Activated CD4-positive, alpha-beta memory T cell treated with anti-CD3 and anti-CD28 coated beads, Interleukin-2, amount 10 ng/mL, durations not matched to agents 7 days and 5 days (primary cell): ENCODE measurements around the gene PARP1. TPM values are rescaled to one million over a fixed set of nuclear protein-coding genes. Genes with fewer than 3 reads are reported as not detected.

Source experiments
- CTCF ChIA-PET: fragments of 350-600 bp; sonication (Branson Sonifier 250); formaldehyde crosslinking; loops from one replicate; lab custom pipeline; 2021; ENCODE audit warnings: antibody characterized with exemption, inconsistent platforms; lab: Charles Lee
- POLR2A ChIA-PET: fragments of 350-600 bp; sonication (Branson Sonifier 250); formaldehyde crosslinking; loops from one replicate; lab custom pipeline; 2021; ENCODE audit warnings: antibody characterized with exemption; lab: Charles Lee
- DNase-seq: peaks from one replicate; pipeline ENCODE4 v3.0.0-alpha.2; 2020
- H3K27ac Mint-ChIP-seq: one replicate; pipeline ENCODE4 v1.8.0; 2021; ENCODE audit warnings: mild to moderate bottlenecking, mixed read lengths
- H3K27me3 Mint-ChIP-seq: one replicate; pipeline ENCODE4 v1.8.0; 2021; ENCODE audit warnings: mixed read lengths
- H3K36me3 Mint-ChIP-seq: one replicate; pipeline ENCODE4 v1.8.0; 2021; ENCODE audit warnings: low read depth, mixed read lengths
- H3K4me1 Mint-ChIP-seq: one replicate; pipeline ENCODE4 v1.8.0; 2021; ENCODE audit warnings: mixed read lengths
- H3K4me3 Mint-ChIP-seq: one replicate; pipeline ENCODE4 v1.8.0; 2021; ENCODE audit warnings: mild to moderate bottlenecking, mixed read lengths
- H3K9me3 Mint-ChIP-seq: one replicate; pipeline ENCODE4 v1.8.0; 2021; ENCODE audit warnings: mixed read lengths
- total RNA-seq, 2 experiments: library from RNA; stranded (reverse); gene quantifications; one replicate each; pipeline ENCODE4 v1.2.3, GENCODE V29; 2021

The PARP1 gene
- total RNA-seq, 2 experiments from 2014 or later: 191 to 194 TPM

DNA sequence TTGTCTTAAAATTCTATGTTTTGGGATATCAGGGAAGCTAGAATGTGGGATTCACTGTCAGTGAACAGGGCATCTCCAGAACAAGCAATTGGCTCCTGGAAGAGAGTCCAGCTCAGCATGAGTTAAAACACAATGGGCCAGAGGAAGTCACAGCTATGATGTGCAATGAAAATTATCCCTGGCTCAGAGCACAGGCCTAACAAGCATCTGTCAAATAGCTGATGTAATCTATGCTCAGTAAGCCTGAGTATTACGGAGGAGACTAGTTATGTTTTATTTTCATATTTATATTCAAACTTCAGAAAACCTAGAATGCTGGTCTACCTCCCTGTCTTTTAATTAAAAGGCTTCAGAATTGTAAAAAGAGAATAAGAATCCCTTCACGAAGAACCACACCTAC lies 41.6 kb downstream of the PARP1 start:
- no peak overlapping the region for H3K4me3 Mint-ChIP-seq
- POLR2A ChIA-PET: no interaction called here
- DNase-seq: no peak
- no peaks in the 10 kb centered on the region for H3K9me3 Mint-ChIP-seq
- no peak overlapping the region for H3K27ac Mint-ChIP-seq
- no peaks in the 10 kb centered on the region for H3K27me3 Mint-ChIP-seq
- H3K36me3 Mint-ChIP-seq: peaks cover 74% of the 10 kb centered on the region
- H3K4me1 Mint-ChIP-seq: no peaks in the 10 kb centered on the region
- CTCF ChIA-PET: no interaction called here

DNA sequence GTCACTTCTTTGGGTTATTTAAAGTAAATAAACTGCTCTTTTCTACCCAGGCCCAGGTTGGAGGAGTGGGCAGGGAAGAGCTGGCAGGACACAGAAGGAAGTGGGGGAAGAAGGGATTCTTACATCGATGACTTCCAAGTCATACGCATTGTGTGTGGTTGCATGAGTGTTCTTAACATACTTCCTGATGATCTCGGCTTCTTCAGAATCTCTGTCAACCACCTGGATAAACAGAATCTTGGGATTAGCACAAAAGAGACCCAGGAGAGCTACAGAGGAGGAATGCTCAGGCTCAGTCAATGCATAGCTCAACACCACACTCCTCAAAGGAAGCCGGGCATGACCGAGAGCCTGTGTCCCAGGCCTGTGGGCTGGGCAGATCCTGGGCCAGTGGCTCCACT lies 42.1 kb downstream of the PARP1 start:
- H3K4me1 Mint-ChIP-seq: no peaks in the 10 kb centered on the region
- no peak overlapping the region for H3K4me3 Mint-ChIP-seq
- no peak for DNase-seq
- CTCF ChIA-PET: no interaction called here
- H3K27me3 Mint-ChIP-seq: no peaks in the 10 kb centered on the region
- peaks cover 76% of the 10 kb centered on the region for H3K36me3 Mint-ChIP-seq
- no peaks in the 10 kb centered on the region for H3K9me3 Mint-ChIP-seq
- H3K27ac Mint-ChIP-seq: no peak overlapping the region
- POLR2A ChIA-PET: no interaction called here

DNA sequence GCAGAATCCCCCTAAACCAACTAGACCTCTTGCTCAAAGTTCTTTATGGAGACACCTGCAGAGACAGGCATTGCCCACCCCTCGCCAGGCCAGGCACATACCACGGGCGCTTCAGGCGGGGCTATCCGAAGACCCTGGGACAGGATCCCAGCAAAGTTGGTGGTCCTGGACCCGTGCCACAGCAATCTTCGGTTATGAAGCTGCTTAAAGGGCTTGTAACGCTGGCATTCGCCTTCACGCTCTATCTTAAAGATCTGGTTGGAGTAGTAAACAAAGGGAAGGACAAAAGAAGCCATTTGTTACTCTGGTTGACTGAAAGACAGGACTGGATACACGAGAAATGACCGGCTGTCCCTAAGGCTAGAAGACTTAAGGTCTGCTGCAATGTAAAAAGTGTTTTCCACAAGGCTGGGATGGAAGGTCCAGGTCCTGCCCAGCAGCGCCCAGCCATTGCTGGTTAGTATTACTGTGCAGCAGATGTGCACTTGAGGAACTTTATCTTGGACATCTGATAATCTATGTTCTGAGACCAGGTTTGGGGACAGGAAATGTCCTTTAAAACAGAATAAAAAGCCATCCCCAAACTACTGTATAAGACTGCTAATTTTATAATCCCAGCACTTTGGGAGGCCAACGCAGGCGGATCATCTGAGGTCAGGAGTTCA lies 42.9 kb downstream of the PARP1 start:
- H3K27ac Mint-ChIP-seq: no peak overlapping the region
- no peaks in the 10 kb centered on the region for H3K27me3 Mint-ChIP-seq
- H3K4me1 Mint-ChIP-seq: no peaks in the 10 kb centered on the region
- DNase-seq: no peak
- CTCF ChIA-PET: no interaction called here
- H3K9me3 Mint-ChIP-seq: no peaks in the 10 kb centered on the region
- H3K4me3 Mint-ChIP-seq: no peak overlapping the region
- POLR2A ChIA-PET: no interaction called here
- H3K36me3 Mint-ChIP-seq: peaks cover 77% of the 10 kb centered on the region

DNA sequence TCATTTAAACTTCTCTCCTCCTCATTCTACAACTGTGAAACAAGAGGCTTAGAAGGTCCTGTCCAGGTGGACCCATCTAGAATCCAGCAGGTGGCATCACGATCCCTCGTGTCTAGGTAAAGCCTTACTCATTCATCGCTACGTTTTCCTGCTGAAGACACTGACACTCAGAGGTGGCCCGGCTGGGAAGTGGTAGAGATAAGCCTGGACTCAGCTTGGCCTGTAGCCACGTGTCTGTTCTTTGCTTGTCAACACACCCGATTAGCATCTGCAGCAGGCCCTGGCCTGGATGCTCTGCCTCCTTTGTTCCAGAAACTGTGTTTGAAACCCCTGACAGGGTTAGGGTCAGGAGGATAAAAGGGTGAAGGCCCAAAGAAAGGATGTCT lies 43.4 kb downstream of the PARP1 start:
- H3K4me1 Mint-ChIP-seq: no peaks in the 10 kb centered on the region
- CTCF ChIA-PET: no interaction called here
- no peak overlapping the region for H3K27ac Mint-ChIP-seq
- peaks cover 75% of the 10 kb centered on the region for H3K36me3 Mint-ChIP-seq
- DNase-seq: no peak
- H3K4me3 Mint-ChIP-seq: no peak overlapping the region
- POLR2A ChIA-PET: no interaction called here
- H3K27me3 Mint-ChIP-seq: no peaks in the 10 kb centered on the region
- H3K9me3 Mint-ChIP-seq: no peaks in the 10 kb centered on the region

DNA sequence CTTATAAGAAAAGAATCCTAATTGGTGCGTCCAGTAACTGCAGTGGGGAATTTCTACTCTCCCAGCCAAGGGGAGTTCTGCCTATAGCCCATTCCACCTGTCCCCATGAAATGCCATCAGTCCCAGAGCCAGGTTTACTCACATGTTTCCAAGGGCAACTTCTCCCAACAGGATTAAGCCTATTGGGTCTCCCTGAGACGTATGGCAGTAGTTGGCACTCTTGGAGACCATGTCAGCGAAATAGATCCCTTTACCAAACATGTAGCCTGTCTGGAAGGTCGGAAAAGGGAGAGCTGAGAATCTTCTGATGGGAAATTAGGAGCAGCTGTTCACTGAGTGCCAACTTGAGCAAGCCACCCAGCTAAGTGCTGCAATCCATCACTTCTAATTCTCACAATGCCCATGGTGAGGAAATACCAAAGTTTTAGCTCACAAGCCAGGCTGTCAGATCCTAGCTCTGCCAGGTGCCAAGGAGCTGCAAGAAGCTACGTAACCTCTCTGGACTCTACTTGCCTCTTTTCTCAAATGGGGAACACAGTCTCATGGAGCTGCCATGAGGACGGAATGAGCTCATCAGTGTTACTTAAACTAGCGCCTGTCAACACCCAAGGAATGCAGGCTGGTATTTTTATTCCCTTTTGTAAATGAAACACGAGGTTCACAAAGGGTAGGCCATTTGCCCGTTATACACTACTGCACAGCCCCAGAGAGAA lies 43.9 kb downstream of the PARP1 start:
- Mint-ChIP-seq H3K4me1 (no peaks in the 10 kb centered on the region), H3K36me3 (peaks cover 76% of the 10 kb centered on the region), H3K4me3 (no peak overlapping the region), H3K9me3 (no peaks in the 10 kb centered on the region), H3K27me3 (no peaks in the 10 kb centered on the region), H3K27ac (no peak overlapping the region)
- ChIA-PET CTCF (no interaction called here), POLR2A (no interaction called here)
- DNase-seq: no peak

DNA sequence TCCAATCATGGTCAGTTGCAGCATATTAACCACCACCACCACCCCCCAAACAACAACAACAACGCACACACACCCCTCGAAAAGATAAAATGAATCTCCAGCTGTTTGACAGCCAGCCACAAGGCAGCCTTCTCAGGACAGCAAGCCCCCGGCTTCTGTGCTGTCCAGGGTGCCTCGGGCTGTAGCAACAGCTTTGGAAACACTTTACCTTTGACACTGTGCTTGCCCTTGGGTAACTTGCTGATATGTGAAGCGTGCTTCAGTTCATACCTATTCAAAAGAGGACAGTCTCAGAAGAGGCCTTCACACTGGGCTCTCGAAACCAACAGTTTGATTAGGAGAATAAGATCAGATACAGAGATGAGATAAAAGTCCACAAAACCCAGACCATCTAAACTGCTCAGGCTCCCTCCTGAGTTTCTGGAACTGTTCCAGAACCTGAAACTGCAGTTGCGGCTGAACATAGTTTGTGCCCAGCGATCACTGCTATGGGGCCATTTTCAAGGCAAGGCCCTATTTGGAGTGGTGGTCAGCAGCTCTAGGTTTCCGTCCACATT lies 44.9 kb downstream of the PARP1 start:
- no peak for DNase-seq
- H3K27ac Mint-ChIP-seq: no peak overlapping the region
- no peaks in the 10 kb centered on the region for H3K9me3 Mint-ChIP-seq
- H3K4me1 Mint-ChIP-seq: no peaks in the 10 kb centered on the region
- no peaks in the 10 kb centered on the region for H3K27me3 Mint-ChIP-seq
- H3K4me3 Mint-ChIP-seq: no peak overlapping the region
- POLR2A ChIA-PET: no interaction called here
- CTCF ChIA-PET: interaction anchor here (0.6 kb wide), 1 partner anchor 34 kb away, joined by 3 read pairs; no protein-coding TSS in a partner anchor
- peaks cover 80% of the 10 kb centered on the region for H3K36me3 Mint-ChIP-seq

DNA sequence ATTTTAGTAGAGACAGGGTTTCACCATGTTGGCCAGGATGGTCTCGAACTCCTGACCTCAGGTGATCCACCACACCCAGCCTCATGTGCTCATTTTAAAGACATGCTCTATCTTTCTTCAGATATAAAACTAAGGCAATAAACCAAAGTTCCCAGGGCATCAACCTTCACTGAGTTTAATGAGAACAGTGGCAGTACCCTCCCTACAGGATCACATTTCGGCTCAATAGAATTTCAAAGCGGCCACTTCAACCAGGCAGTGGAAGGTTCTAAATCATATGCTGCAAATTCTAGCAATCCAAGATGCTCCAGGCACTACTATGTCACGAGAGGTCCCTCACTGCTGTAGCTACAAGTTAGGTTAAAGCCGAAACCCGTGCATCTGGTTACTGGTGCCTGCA lies 45.5 kb downstream of the PARP1 start:
- Mint-ChIP-seq H3K4me1 (no peaks in the 10 kb centered on the region), H3K27ac (no peak overlapping the region), H3K9me3 (no peaks in the 10 kb centered on the region), H3K4me3 (no peak overlapping the region), H3K27me3 (no peaks in the 10 kb centered on the region), H3K36me3 (peaks cover 75% of the 10 kb centered on the region)
- ChIA-PET POLR2A (interaction anchor here (0.8 to 1.0 kb wide), 2 partner anchors 9 to 45 kb away, joined by 3 to 4 read pairs; no protein-coding TSS in a partner anchor), CTCF (interaction anchor here (0.6 kb wide), 1 partner anchor 35 kb away, joined by 3 read pairs; no protein-coding TSS in a partner anchor)
- DNase-seq: no peak

DNA sequence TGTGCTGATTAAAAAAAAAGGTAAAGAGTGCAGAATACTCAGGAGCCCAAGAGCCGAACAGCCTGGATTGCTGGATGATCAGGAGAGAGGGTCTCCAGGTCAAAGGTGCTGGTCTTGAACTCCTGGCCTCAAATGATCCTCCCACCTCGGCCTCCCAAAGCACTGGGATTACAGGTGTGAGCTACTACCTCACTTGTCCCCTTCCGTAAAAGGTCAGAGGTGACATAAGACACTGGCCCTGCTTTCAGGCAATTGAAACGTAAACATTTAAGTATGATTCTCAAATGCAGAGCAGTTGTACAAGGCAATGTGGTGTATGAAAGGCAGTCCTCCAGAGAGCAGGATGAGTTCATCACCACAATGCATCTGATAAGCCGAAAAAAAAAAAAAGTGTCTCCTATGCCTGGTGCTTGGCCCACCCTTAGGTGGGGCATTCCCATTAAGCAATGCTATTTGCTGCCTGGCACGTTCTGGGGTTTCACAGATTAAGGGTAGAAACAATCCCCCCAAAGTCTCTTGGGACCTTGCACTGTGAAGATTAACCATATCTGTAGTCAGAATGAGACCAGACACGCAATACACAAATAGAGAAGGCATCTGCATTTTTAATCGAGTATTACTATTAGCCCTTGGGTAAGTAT lies 47.7 kb downstream of the PARP1 start:
- ChIA-PET POLR2A (no interaction called here), CTCF (no interaction called here)
- no peak overlapping the region for H3K27ac Mint-ChIP-seq
- no peak overlapping the region for H3K4me3 Mint-ChIP-seq
- H3K9me3 Mint-ChIP-seq: no peaks in the 10 kb centered on the region
- H3K27me3 Mint-ChIP-seq: no peaks in the 10 kb centered on the region
- H3K4me1 Mint-ChIP-seq: no peaks in the 10 kb centered on the region
- H3K36me3 Mint-ChIP-seq: peaks cover 62% of the 10 kb centered on the region
- no peak for DNase-seq

DNA sequence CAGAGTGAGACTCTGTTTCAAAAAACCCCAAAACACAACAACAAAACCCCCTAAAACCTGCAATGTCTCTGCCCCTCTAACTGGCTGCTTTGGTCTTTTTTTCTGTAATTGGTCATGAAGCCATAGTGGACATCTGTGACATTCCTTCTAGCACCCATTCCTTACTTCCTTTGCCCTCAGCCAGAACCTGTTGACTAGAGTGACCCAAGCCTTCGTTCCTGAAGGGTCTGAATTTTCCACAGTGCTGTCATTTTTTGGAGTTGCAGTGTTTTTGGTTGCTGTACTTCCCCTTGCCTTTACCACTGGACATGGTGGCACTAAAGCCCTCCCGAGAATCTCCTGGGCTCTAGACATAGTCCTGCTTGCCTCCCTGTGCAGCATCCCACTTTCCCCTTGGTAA lies 50.5 kb downstream of the PARP1 start:
- H3K4me3 Mint-ChIP-seq: no peak overlapping the region
- POLR2A ChIA-PET: no interaction called here
- DNase-seq: no peak
- H3K27me3 Mint-ChIP-seq: no peaks in the 10 kb centered on the region
- CTCF ChIA-PET: no interaction called here
- no peaks in the 10 kb centered on the region for H3K4me1 Mint-ChIP-seq
- H3K9me3 Mint-ChIP-seq: no peaks in the 10 kb centered on the region
- H3K36me3 Mint-ChIP-seq: peaks cover 43% of the 10 kb centered on the region
- H3K27ac Mint-ChIP-seq: no peak overlapping the region

DNA sequence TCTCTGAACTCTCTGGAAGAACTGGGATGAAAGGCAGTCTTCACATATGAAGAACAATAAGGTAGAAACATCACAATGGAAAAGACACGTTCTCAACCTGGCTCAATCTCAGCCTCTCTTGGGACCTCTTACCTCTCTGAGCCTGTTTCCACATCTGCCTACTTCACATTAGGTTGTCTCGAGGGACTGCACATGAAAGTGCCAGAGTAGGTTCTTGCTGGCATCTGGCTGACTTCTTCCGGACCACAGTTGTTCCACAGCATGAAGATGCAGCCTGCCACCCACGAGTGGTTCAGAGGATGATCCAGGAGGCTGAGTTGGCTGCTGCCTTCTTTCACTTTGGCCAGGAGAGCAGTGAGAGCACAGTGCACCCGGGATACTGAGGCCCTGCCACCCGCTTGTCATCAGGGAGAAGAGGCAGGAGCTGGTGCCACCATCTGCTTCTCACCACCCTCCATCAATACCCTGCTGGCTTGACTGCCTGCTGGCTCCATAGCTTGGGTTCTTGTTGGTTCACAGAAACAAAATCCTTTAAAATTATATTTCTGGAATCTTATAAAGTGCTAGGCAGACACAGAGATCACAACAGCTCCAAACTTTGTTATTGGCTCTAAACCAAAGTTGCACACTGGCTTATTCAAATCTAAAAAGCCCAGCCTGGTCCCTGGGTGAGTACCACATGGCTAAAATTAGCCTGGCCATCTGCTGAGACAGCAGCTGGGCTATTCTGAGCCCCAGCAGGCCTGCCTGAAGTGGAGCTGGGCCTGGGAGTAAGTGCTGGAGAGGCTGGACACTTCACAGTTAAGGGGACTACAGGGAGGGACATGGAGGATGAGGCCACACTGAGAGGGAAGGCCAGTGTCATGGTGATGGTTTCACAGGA lies 52.0 kb downstream of the PARP1 start:
- CTCF ChIA-PET: no interaction called here

DNA sequence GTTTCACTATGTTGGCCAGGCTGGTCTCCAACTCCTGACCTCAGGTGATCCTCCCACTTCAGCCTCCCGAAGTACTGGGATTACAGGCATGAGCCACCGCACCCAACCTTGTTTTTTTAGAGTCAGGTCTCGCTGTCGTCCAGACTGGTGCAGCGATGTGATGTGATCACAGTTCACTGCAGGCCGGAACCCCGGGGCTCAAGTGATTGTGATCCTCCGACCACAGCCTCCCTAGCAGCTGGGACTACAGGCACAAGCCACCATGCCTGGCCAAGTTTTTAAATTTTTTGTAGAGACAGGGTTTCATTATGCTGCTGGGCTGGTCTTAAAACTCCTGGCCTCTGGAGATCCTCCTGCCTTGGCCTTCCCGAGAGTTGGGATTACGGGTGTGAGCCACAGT lies 52.9 kb downstream of the PARP1 start:
- CTCF ChIA-PET: interaction anchor here (1.2 kb wide), 1 partner anchor 22 kb away, joined by 6 read pairs; no protein-coding TSS in a partner anchor
- Mint-ChIP-seq H3K4me3 (no peak overlapping the region), H3K27me3 (no peaks in the 10 kb centered on the region), H3K9me3 (no peaks in the 10 kb centered on the region), H3K36me3 (peaks cover 23% of the 10 kb centered on the region), H3K27ac (no peak overlapping the region), H3K4me1 (no peaks in the 10 kb centered on the region)
- DNase-seq: no peak
- POLR2A ChIA-PET: no interaction called here

More for the DNA sequence above, 52.0 kb downstream of the PARP1 start:
- DNase-seq: no peak
- peaks cover 28% of the 10 kb centered on the region for H3K36me3 Mint-ChIP-seq
- no peaks in the 10 kb centered on the region for H3K9me3 Mint-ChIP-seq
- no peaks in the 10 kb centered on the region for H3K4me1 Mint-ChIP-seq
- H3K27me3 Mint-ChIP-seq: no peaks in the 10 kb centered on the region
- POLR2A ChIA-PET: no interaction called here
- H3K27ac Mint-ChIP-seq: no peak overlapping the region
- H3K4me3 Mint-ChIP-seq: no peak overlapping the region

DNA sequence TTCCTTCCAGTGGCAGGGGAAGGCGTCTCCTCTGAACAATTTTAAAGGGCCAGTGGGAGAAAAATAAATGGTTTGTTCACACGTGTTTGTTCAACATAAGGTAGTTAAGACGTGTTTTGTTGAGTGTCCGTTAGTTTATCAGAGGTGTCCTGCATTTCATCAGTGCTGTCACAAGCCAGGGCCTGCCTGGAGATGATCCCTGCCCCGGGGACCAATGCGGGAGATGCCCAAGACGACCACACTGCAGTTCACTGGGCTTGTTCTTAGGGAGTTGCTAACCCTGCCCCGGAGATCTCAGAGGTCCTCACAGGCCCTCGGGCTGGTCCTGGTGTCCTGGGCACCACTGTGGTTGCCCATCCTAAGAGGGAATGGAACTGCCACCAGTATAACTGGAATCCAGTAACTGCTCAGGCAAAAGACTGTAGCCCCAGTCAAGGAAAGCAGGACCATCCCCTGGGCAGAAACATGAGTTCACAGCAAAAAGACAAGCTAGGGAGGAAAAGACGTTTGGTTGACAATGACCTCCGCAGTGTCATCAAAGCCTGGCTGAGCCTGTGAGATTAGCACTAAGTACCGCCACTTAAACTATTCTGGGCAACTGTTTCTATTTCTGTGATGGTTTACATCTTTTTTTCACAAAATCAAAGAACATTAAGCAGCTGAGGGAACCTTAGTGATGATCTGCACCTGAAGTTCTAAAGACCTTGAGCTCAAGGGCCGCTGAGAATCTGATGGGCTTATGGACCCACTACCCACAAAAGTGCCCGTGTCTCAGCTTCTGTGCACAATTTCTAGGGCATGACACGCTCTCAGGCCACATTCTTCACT lies 54.0 kb downstream of the PARP1 start:
- CTCF ChIA-PET: interaction anchor here (1.0 to 1.2 kb wide), 2 partner anchors 21 kb away, joined by 4 to 6 read pairs; no protein-coding TSS in a partner anchor
- POLR2A ChIA-PET: interaction anchor here (1.0 kb wide), 2 partner anchors 8 to 46 kb away, joined by 3 read pairs; no protein-coding TSS in a partner anchor

More for the DNA sequence above, 54.0 kb downstream of the PARP1 start:
- DNase-seq: no peak
- Mint-ChIP-seq H3K27ac (no peak overlapping the region), H3K4me3 (no peak overlapping the region), H3K36me3 (peaks cover 15% of the 10 kb centered on the region), H3K9me3 (no peaks in the 10 kb centered on the region), H3K4me1 (no peaks in the 10 kb centered on the region), H3K27me3 (no peaks in the 10 kb centered on the region)
